GM21367 (cell line): Measurements from ENCODE around the gene MICOS13.

Experiments used
- ATAC-seq: cut with Tn5 transposase; IDR thresholded peaks from one replicate; pipeline ENCODE4 v1.9.1; 2021; ENCODE audit not compliant: unreplicated experiment

MICOS13 gene

DNA sequence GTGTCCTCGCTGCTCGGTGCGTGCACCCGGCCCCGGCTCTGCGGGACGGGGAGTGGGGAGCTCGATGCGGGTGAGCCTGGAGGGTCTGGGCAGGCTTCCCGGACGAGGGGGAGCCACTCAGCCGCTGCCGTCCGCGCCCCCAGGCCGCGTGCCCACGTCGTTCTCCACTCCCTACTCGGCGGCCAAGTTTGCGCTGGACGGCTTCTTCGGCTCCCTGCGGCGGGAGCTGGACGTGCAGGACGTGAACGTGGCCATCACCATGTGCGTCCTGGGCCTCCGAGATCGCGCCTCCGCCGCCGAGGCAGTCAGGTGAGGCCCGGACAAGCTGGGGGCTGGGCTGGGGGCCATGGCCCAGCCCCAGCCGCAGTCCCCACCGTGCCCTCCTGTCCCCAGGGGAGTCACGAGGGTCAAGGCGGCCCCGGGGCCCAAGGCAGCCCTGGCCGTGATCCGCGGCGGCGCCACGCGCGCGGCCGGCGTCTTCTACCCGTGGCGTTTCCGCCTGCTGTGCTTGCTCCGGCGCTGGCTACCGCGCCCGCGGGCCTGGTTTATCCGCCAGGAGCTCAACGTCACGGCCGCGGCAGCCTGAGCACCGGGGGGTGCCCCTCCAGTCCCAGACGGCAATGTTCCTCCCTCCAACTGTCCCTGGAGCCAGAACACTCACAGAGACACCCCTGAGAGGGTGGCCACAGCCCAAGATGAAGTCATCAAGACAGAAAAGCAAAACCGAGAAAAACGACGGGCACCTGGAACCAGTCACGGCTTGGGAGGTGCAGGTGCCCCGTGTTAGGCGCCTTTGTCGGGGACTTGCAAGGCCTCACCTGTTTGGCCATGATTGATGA, 7.3 kb upstream of the MICOS13 start:
- no peak for ATAC-seq

DNA sequence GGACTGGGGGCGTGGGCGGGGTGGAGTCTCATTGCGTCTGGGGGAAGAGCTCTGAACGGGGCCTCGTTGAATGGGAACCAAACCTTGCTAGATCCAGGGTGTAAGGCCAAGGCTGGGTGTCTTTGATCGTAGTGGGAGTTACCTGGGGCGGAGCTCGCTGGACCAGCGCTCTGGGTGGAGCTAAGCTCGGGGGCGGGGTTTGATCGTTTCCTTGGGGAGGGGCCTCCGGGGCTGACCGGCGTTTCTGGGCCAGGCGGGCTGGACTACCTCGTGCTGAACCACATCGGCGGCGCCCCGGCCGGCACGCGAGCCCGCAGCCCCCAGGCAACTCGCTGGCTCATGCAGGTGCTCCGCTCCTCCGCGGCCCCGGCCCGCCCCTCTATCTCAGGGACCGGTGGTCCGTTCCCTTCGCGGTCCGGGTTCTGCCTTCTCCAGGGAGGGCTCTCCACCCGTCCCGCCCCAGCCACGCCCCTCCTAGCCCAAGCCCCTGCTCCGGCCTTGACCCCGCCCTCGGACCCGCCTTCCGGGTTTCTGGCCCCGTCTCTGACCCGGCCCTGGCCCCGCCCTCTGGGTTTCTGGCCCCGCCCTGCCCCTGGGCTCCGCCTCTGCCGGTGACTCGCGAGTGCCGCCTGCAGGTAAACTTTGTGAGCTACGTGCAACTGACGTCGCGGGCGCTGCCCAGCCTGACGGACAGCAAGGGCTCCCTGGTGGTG, 6.5 kb upstream of the MICOS13 start:
- peak; percentile 36 for ATAC-seq

- ATAC-seq = no peak
Observed at GRCh38 chr19:5686326-5686646, 6.0 kb upstream of the MICOS13 start.

DNA sequence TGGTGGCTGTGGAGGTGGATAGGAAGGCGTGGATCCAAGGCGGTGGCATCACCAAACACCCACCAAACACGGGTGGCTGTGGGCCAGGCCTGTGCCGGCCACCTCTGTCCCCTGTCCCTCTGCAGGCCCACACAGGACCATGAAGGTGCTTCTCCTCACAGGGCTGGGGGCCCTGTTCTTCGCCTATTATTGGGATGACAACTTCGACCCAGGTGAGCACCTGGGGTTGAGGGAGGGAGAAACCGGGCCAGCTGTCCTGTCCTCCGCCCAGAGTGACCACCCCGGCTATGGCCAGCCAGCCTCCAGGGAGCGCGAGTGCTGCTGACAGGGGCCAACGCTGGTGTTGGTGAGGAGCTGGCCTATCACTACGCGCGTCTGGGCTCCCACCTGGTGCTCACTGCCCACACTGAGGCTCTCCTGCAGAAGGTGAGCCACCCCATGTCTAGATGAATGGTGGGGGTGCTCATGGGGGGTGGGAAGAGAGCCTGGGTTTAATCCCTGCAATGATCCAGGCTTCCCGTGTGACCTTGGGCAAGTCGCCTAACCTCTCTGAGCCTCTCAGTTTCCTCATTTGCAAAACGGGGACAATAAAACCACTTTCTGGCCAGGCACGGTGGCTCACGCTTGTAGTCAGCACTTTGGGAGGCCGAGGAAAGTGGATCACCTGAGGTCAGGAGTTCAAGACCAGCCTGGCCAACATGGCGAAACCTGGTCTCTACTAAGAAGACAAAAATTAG, 4.5 kb upstream of the MICOS13 start:
- ATAC-seq = no peak

GRCh38 chr19:5683177-5683886, 3.0 kb upstream of the MICOS13 start:
- no peak for ATAC-seq

- no peak for ATAC-seq
Observed at GRCh38 chr19:5682107-5682482, 1.8 kb upstream of the MICOS13 start.

DNA sequence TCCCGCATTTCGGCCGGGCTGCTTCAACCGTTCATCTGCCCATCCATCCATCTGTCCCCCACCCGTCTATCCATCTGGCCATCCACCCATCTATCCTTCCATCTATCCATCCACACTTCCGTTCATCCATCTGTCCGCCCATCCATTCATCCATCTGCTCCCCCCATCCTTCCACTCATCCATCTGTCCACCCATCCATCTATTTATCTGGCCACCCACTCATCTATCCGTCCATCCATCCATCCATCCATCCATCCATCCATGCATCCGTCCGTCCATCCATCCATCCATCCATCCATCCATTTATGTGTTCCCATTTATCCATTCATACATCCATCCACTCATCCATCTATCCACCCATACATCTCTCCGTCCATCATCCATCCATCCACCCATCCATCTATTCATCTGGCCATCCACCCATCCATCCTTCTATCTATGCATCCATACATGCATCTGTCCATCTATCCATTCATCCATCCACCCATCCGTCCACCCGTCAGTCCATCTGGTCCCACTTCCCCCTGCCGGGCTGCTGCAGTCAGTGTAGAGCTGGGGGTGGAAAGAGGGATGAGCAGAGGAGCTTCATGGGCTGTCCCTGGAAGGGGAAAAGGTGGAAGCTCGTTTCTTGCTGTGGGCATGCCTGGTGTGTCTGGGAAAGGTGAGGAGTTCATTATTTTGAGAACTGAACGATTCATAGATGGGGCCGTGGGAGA, 1.2 kb upstream of the MICOS13 start:
- no peak for ATAC-seq

GRCh38 chr19:5680084-5680436, 256 bp downstream of the MICOS13 start:
- ATAC-seq = no peak

DNA sequence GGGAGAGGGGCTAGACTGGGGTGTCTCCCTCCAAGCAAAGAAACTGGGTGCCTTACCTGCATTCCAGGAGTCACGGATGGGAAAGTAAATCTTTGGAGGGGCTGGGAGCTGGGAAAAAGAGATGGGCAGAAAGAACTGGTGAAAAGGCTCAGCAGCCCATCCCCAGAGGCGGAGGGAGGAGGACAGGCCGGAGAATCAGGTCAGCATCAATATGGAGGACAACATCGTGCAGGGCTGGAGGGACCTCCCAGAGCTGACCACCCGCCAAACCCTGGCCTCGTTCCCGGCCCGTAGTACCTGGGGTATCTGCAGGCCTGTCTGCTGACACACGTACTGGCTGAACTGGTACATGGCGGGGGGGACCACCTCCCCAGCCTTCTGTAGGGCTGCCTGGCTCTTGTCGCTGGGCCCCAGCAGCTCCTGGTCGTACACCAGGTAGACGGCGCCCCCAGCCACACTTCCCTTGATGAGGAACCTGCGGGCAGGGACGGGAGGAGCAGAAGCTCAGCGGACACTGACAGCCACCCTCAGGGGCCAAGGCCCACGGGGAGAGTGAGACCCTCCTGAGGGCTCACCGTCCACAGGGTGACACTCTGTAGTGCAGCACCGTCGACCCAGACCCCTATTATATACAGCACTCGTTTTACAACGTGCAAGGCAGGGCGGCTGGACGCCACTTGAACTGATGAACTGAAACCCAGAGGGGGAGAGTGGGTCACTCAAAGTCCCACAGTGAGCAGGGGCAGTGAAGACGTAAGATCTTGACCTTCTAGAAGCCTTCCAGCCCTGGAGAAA, 830 bp downstream of the MICOS13 start:
- no peak for ATAC-seq

GRCh38 chr19:5678071-5678718, 2.1 kb downstream of the MICOS13 start:
- no peak for ATAC-seq

- no peak for ATAC-seq
Observed at GRCh38 chr19:5677580-5677979, 2.7 kb downstream of the MICOS13 start.

GRCh38 chr19:5677136-5677535, 3.2 kb downstream of the MICOS13 start:
- ATAC-seq = no peak

DNA sequence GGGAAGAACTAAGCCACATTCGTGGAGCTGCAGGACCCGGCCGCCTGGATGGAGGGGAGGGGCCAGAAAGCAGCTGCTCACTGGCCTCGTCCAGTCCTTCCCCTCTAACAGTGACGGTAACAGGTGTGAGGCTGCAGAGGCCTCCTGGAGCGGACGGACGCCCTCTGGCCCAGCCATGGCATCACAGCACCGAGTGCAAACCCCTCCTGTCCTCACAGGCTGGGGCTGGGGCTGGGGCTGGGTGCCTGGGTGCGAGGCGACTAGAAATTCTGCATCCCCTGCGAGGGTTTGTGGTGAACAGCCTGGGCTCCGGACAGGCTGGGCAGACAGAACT, 3.6 kb downstream of the MICOS13 start:
- no peak for ATAC-seq

DNA sequence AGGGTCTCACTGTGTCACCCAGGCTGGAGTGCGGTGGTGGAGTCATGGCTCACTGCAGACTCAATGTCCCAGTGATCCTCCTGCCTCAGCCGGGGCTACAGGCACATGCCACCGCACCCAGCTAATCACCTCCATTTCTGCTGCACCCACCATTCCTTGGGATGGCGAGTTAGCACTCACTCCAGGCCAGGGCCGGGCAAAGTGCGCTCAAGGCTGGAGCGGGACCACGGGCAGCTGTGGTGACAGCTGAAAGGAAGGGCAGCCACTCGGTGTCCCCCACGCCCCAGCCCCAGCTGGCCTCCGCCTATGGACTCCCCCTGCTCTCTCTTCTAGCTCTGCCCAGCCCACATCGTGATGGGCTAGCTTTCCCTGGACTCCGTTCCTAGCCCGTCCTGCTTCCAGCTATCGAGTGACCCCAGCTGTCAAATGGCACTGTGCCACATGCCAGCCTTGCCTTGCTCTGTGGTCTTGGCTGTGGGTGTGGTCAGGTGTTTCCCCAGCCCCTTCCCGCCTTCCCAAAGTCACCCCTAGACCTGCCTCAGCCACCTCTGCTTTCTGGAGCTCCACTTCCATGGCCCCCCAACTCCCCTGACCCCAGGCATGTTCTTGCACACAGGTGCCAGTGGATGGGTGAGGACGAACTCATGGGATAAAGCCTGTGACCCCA, 4.1 kb downstream of the MICOS13 start:
- no peak for ATAC-seq

- ATAC-seq = no peak
Observed at GRCh38 chr19:5674714-5675113, 5.6 kb downstream of the MICOS13 start.

DNA sequence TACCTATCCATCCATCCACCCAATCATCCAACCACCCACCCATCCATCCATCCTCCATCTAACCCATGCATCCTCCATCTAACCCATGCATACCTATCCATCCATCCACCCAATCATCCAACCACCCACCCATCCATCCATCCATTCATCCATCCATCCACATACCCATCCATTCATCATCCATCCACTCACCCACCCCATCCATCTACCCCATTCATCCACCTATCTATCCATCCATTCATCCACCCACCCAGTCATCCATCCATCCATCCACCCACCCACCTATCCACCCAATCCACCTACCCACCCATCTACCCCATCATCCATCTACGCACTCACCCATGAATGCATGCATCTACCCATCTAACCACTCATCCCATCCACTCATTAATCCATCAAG, 6.6 kb downstream of the MICOS13 start:
- no peak for ATAC-seq

DNA sequence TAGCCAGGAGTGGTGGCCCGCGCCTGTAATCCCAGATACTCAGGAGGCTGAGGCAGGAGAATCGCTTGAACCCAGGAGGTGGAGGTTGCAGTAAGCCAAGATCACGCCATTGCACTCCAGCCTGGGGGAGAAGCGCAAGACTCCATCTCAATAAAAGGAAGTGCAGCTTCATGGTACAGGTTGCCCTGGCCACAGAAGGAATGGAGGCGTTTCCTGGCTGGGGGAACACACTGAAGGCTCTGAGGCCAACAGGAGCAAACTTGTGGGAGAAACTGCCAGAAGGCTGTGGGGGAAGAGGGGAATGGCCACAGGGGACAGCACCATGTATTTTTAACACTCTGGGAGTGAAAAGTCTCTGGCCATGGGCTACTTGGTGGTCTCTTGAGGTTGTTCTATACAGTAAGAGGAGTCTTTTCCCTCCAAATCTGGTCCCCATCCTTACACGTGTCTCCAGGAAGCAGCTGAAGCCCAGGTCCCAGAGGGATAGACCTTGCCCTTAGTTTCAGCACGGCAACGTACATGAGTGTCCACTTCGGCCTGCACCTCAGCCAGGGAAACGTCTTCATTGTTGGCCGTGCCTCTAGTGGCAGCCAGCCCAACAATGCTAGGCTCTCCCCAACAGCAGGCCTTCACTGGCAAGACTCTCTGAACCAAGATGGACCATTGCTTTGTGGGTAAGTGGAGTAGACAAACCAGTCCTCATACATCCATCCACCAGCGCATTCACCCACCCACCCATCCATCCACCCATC, 7.4 kb downstream of the MICOS13 start:
- ATAC-seq = no peak

GRCh38 chr19:5671600-5671999, 8.7 kb downstream of the MICOS13 start:
- ATAC-seq = no peak
